Hepatocyte (in vitro differentiated cells): ENCODE results near the gene TSHZ1. TPM values are rescaled to one million over a fixed set of nuclear protein-coding genes. Genes with fewer than 3 reads are reported as not detected.
A peak's percentile ranks its signal among the peaks of the same experiment; 100 is the strongest.

Source experiments
- DNase-seq: peaks from one replicate; pipeline ENCODE4 v3.0.0-alpha.2; 2016; ENCODE audit warnings: low spot score
- H2AFZ ChIP-seq: fragments of 200-600 bp; sonication (generic); 2 replicates; pipeline ENCODE4 v1.6.0; 2016; ENCODE audit warnings: antibody characterized with exemption, mild to moderate bottlenecking
- H3K27ac ChIP-seq: fragments of 200-600 bp; sonication (generic); 2 replicates; pipeline ENCODE4 v1.5.1; 2016; ENCODE audit warnings: mild to moderate bottlenecking
- H3K27me3 ChIP-seq: fragments of 200-600 bp; sonication (generic); 2 replicates; pipeline ENCODE4 v1.6.1; 2016
- H3K36me3 ChIP-seq: fragments of 200-600 bp; sonication (generic); replicated peaks from 2 replicates; pipeline ENCODE4 v1.5.1; 2016; ENCODE audit warnings: low read depth; ENCODE audit not compliant: insufficient read depth
- H3K4me1 ChIP-seq: fragments of 200-600 bp; sonication (generic); 2 replicates; pipeline ENCODE4 v1.5.1; 2016; ENCODE audit warnings: mild to moderate bottlenecking, moderate library complexity; ENCODE audit not compliant: insufficient read depth
- H3K4me2 ChIP-seq: fragments of 200-600 bp; sonication (generic); 2 replicates; pipeline ENCODE4 v1.6.0; 2016
- H3K4me3 ChIP-seq: fragments of 200-600 bp; sonication (generic); 2 replicates; pipeline ENCODE4 v1.5.1; 2016; ENCODE audit warnings: mild to moderate bottlenecking
- H3K79me2 ChIP-seq: fragments of 200-600 bp; sonication (generic); 2 replicates; pipeline ENCODE4 v1.6.0; 2017; ENCODE audit warnings: mild to moderate bottlenecking
- H3K9me2 ChIP-seq: fragments of 200-600 bp; sonication (generic); replicated peaks from 2 replicates; pipeline ENCODE4 v1.6.0; 2017; ENCODE audit warnings: mild to moderate bottlenecking; ENCODE audit not compliant: insufficient read depth
- H3K9me3 ChIP-seq: fragments of 200-600 bp; sonication (generic); 2 replicates; pipeline ENCODE4 v1.5.1; 2016; ENCODE audit warnings: low read depth, mild to moderate bottlenecking
- H4K20me1 ChIP-seq: fragments of 200-600 bp; sonication (generic); 2 replicates; pipeline ENCODE4 v1.6.0; 2016; ENCODE audit warnings: mild to moderate bottlenecking; ENCODE audit not compliant: insufficient read depth, poor library complexity, severe bottlenecking
- EZH2 ChIP-seq: fragments of 200-600 bp; sonication (generic); IDR thresholded peaks from 2 replicates; pipeline ENCODE4 v1.6.1; 2016; ENCODE audit warnings: antibody characterized with exemption, mild to moderate bottlenecking, borderline replicate concordance
- EZH2phosphoT487 ChIP-seq: fragments of 200-600 bp; sonication (generic); IDR thresholded peaks from one replicate; pipeline ENCODE4 v1.6.1; 2018; ENCODE audit warnings: antibody characterized with exemption, mild to moderate bottlenecking, low read depth, moderate library complexity; ENCODE audit not compliant: unreplicated experiment, severe bottlenecking
- WGBS: methylation state at CpG from one replicate; pipeline ENCODE4 v1.1.6; 2016; ENCODE audit warnings: low lambda C conversion rate; ENCODE audit errors: missing lambda C conversion rate; 5-methylcytosine and 5-hydroxymethylcytosine counted together
- polyA plus RNA-seq: library from polyadenylated mRNA; unstranded; fragments of >200 nt; fragmentation: Nextera tagmentation; extraction: Ambion mirVana; gene quantifications from 2 replicates; pipeline ENCODE4 v1.2.1, GENCODE V29; 2016
- total RNA-seq: library from RNA; depleted of rRNA; stranded (reverse); fragments of >200 nt; gene quantifications from 2 replicates; pipeline ENCODE4 v1.2.3, GENCODE V29; 2014
- TF ChIP-seq, protein P1 (sequence below): fragments of 200-600 bp; sonication (generic); IDR thresholded peaks from 2 replicates; pipeline ENCODE4 v1.5.1; 2016; ENCODE audit warnings: antibody characterized with exemption, mild to moderate bottlenecking; ENCODE audit not compliant: poor library complexity

TSHZ1 gene
- total and polyA plus RNA-seq, 2 experiments from 2014 or later, result 8.5 to 13.1 TPM

DNA sequence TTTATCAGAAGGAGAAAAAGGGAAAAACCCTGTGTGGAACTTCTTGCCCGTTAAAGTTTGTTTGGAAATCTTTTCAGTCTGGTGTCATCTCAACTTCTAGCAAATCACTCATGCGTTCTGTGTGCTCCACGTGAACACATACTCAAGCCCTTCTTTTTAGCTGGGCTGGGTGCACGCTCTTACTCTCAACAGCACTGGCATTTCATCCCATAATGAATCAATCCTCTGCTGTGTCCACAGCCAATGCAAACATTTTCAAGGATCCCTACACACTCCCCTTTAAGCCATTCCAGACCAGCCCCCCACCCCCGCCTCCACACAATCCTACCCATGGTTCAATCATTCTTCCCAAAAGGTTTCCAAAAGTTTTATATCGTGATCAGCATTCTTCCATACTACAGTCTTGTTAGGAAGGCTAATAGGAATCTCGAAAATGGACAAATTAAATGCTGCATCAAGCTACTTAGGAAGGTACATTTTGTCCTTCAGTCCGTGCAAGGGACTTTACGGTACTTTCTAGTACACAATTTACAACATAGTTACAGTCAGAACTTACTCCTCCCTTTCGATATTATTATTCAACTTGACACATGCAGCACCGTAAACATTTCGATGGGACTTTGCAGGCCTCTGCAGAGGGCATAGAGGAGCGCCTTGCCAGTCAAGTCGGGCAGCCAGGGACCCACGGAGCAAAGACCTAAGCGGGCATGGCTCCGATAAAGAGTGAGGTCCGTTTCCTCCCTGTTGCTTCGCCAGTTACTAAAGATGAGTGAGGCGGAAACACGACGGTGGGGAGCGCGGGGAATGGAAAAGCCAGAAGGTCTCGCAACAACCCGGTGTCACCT lies 3.1 kb upstream of the TSHZ1 start:
- WGBS, result 7% methylated on average over 26 of the region's 26 CpGs
- DNase-seq, result peak; percentile 23
- peak overlapping the region; percentile 82 for H3K4me2 ChIP-seq
- peaks cover 71% of the 10 kb centered on the region for H3K79me2 ChIP-seq
- peaks cover 35% of the 10 kb centered on the region for H4K20me1 ChIP-seq
- H3K27ac ChIP-seq, result peak overlapping the region; percentile 99
- peaks cover 12% of the 10 kb centered on the region for H3K4me1 ChIP-seq
- H3K4me3 ChIP-seq, result peak overlapping the region; percentile 97
- peak overlapping the region; percentile 75 for H2AFZ ChIP-seq
- no peaks in the 10 kb centered on the region for H3K9me2 ChIP-seq
- H3K27me3 ChIP-seq, result peaks cover 24% of the 10 kb centered on the region
- no peaks in the 10 kb centered on the region for H3K36me3 ChIP-seq
- H3K9me3 ChIP-seq, result no peaks in the 10 kb centered on the region
- TF ChIP-seq EZH2phosphoT487 (no peak), EZH2 (no peak)
- TF ChIP-seq, protein P1, sequence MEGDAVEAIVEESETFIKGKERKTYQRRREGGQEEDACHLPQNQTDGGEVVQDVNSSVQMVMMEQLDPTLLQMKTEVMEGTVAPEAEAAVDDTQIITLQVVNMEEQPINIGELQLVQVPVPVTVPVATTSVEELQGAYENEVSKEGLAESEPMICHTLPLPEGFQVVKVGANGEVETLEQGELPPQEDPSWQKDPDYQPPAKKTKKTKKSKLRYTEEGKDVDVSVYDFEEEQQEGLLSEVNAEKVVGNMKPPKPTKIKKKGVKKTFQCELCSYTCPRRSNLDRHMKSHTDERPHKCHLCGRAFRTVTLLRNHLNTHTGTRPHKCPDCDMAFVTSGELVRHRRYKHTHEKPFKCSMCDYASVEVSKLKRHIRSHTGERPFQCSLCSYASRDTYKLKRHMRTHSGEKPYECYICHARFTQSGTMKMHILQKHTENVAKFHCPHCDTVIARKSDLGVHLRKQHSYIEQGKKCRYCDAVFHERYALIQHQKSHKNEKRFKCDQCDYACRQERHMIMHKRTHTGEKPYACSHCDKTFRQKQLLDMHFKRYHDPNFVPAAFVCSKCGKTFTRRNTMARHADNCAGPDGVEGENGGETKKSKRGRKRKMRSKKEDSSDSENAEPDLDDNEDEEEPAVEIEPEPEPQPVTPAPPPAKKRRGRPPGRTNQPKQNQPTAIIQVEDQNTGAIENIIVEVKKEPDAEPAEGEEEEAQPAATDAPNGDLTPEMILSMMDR, result no peak

DNA sequence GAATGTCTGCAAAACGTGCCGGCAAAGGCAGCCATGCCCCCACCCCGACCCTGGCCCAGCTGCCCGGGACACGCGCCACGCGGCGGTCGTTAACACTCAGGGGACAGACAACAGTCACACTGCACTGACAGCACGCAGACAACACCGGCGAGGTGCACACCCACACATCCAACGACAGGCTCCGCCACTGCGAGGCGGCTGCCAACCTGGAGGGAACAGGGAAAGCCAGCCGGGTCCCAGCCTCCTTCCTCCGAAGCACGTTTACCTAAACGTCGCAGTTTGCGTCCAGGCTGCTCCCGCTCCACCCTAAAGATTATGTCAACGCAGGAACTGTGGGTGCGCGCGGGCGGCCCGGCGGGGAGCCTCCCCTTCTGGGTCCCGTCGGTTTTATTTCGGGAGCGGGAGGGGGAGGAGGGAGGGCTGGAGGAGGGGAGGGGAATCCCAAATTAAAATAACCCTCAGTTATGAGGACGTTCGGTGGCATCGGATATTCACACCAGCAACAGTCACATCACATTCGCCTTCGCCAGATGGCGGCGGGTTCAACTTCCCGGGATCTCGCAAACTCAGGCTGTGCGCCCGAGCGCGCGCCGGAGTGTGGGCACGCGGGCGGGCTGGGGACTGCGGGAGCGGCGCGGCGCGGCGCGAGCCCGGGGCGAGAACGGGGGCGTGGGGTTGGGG lies 2.3 kb upstream of the TSHZ1 start:
- no peaks in the 10 kb centered on the region for H3K9me3 ChIP-seq
- H3K4me1 ChIP-seq, result peaks cover 15% of the 10 kb centered on the region
- peaks cover 24% of the 10 kb centered on the region for H3K27me3 ChIP-seq
- DNase-seq, result peak; percentile 71
- H2AFZ ChIP-seq, result peak overlapping the region; percentile 75
- TF ChIP-seq EZH2 (no peak), EZH2phosphoT487 (no peak)
- TF ChIP-seq, protein P1, result no peak
- peak overlapping the region; percentile 82 for H3K4me2 ChIP-seq
- peaks cover 35% of the 10 kb centered on the region for H4K20me1 ChIP-seq
- peak overlapping the region; percentile 97 for H3K4me3 ChIP-seq
- H3K9me2 ChIP-seq, result no peaks in the 10 kb centered on the region
- under 1% methylated on average over 49 of the region's 65 CpGs for WGBS
- H3K36me3 ChIP-seq, result no peaks in the 10 kb centered on the region
- peak overlapping the region; percentile 99 for H3K27ac ChIP-seq
- peaks cover 71% of the 10 kb centered on the region for H3K79me2 ChIP-seq

DNA sequence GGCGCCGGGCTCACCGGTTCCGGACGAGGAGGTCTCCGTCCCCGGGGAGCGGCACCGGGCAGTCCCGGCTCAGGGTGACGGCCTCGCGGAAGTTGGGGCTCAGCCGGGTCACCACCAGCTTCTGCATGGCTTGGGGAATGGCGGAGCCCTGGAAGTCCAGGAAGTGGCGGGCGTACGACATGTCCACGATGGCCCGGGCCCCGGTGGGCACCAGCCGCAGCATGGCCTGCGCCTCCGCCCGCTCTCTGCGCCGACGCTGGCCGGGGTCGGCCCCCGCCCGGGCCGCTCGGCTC lies 1.8 kb upstream of the TSHZ1 start:
- H4K20me1 ChIP-seq, result peaks cover 34% of the 10 kb centered on the region
- H3K4me2 ChIP-seq, result peak overlapping the region; percentile 82
- H3K79me2 ChIP-seq, result peaks cover 72% of the 10 kb centered on the region
- peaks cover 20% of the 10 kb centered on the region for H3K4me1 ChIP-seq
- H3K9me2 ChIP-seq, result no peaks in the 10 kb centered on the region
- peak overlapping the region; percentile 97 for H3K4me3 ChIP-seq
- H3K27ac ChIP-seq, result peak overlapping the region; percentile 99
- WGBS, result no CpG with 5 or more reads among the region's 34 CpGs
- no peak for DNase-seq
- H3K9me3 ChIP-seq, result no peaks in the 10 kb centered on the region
- H3K27me3 ChIP-seq, result peaks cover 24% of the 10 kb centered on the region
- no peaks in the 10 kb centered on the region for H3K36me3 ChIP-seq
- peak overlapping the region; percentile 75 for H2AFZ ChIP-seq
- no peak for TF ChIP-seq EZH2
- TF ChIP-seq, protein P1, result no peak
- no peak for TF ChIP-seq EZH2phosphoT487
